HG03135 (cell line): ENCODE measurements around the gene TUBA3E.
"Not testable (repeated sequence)": the region's sequence is repeated elsewhere in the genome, so short reads cannot be mapped to it uniquely, and the experiment has no call there.

Experiments used
- ATAC-seq: cut with Tn5 transposase; IDR thresholded peaks from one replicate; pipeline ENCODE4 v1.9.1; 2021; ENCODE audit warnings: mild to moderate bottlenecking, moderate library complexity; ENCODE audit not compliant: unreplicated experiment

Gene TUBA3E

DNA sequence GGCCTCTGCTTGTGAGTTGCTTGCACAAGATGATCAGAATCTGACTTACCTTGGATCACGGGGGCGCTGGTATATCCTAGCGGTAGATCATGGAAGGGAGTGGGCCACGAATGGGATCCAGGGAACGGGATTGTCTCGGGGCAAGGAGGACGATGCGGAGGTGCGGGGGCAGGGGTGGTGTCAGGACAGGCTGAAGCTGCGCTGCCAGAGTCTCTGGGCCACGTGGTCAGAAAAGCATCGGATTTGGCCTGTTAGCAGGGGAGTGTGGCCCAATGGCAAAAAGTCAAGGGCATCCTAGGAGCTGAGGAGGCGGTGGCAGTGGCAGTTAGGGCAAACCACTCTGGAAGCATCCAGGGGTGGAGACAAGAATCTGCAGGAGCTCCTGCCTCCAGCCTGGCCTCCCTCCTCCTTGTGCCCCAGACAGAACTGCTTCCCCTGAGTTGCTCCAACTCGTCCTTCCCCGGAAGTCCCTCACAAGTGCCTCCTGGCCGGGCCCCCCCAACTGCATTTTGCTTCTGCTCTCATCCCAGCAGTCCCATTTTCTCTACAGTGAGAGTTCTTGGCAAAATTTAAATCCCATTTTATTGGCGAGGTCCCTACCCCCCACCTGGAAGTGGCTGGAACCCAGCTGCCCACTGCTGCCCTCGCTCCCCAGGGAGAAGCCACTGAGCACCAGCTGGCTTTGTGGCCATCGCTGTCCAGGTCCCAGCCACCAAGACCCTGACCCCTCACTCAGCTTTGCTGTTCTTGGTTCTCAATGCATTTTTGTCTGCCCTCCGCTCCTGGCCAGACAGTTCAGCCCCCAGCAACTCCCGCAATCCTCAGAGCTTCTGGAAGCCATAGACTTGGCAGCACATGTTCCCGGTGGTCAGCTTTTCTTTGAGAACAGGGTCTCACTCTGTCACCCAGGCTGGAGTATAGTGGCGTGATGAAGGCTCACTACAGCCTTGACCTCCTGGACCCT lies 47.8 kb downstream of the TUBA3E start:
- ATAC-seq = no peak

- ATAC-seq = not testable (repeated sequence)
Measured at GRCh38 chr2:130148515-130148914, 49.7 kb downstream of the TUBA3E start.

DNA sequence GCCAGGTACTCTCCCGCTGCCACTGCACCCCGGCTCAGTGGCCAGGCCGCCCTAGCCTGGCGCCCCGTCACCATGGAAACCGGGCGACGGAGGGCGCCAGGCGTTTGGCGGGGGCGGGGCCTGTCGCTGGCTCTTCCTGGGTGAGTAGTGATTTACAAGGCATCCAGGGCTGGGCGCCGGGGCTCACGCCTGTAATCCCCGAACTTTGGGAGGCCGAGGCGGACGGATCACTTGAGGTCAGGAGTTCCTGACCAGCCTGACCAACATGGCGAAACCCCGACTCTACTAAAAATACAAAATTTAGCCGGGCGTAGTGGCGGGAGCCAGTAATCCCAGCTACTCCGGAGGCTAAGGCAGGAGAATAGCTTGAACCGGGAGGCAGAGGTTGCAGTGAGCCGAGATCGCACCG lies 53.2 kb downstream of the TUBA3E start, which contains the start of gene CCDC74B:
Gene CCDC74B (minus strand): TSS at position 107 of the 409 bp plus-strand sequence. CDS start 116 bp downstream, outside the sequence.
- peak; percentile 86 for ATAC-seq

- ATAC-seq = not testable (repeated sequence)
Measured at GRCh38 chr2:130143266-130144039, 54.8 kb downstream of the TUBA3E start.

- not testable (repeated sequence) for ATAC-seq
Measured at GRCh38 chr2:130142396-130143265, 55.6 kb downstream of the TUBA3E start.
